Keratinocyte (primary cell): Measurements from ENCODE around the gene LAT.

Source experiments
- CTCF ChIP-seq, 3 experiments: IDR thresholded peaks in 1 of 3; conservative IDR thresholded peaks in 1 of 3; optimal IDR thresholded peaks in 1 of 3; 2 replicates in 2 of 3; 3 replicates in 1 of 3; pipeline versions ENCODE3 to v1.5.1; 2011; ENCODE audit warnings: low read length in 3 of 3, mild to moderate bottlenecking in 3 of 3, moderate library complexity in 2 of 3, control low read depth in 1 of 3, inconsistent platforms in 1 of 3; ENCODE audit not compliant: insufficient read depth in 2 of 3; ENCODE audit errors: extremely low read depth in 1 of 3
- EZH2 ChIP-seq: IDR thresholded peaks from one replicate; pipeline ENCODE4 v1.6.1; 2012; ENCODE audit warnings: inconsistent platforms, mild to moderate bottlenecking, low read length, moderate library complexity

DNA sequence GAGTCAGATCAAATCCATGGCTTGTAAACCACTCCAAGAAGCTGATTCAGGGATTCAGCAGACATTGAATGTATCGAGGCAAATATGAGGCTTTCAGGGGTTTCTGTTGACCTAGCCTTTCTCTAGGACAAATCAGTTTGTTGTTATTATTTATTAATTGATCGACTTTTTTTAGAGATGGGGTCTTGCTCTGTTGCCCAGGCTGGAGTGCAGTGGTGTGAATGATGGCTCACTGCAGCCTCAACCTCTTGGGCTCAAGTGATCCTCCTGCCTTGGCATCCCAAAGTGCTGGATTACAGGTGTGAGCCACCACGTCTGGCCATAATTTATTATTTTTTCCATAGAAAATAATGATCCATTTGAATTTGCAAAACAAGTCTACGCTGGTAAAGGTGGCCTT, 27.0 kb downstream of the LAT start:
- TF ChIP-seq CTCF (optimal IDR thresholded peaks at IDR 0.05 in 1 of 3, IDR thresholded peaks at IDR 0.05 in 1 of 3, conservative IDR thresholded peaks at IDR 0.05 in 1 of 3; ENCODE audit: extremely low read depth in 1 of 3, insufficient read depth in 2 of 3, low read length in 3 of 3): no peak
- TF ChIP-seq EZH2: no peak
